ENCODE data around the gene POMT1.

Gene POMT1

DNA sequence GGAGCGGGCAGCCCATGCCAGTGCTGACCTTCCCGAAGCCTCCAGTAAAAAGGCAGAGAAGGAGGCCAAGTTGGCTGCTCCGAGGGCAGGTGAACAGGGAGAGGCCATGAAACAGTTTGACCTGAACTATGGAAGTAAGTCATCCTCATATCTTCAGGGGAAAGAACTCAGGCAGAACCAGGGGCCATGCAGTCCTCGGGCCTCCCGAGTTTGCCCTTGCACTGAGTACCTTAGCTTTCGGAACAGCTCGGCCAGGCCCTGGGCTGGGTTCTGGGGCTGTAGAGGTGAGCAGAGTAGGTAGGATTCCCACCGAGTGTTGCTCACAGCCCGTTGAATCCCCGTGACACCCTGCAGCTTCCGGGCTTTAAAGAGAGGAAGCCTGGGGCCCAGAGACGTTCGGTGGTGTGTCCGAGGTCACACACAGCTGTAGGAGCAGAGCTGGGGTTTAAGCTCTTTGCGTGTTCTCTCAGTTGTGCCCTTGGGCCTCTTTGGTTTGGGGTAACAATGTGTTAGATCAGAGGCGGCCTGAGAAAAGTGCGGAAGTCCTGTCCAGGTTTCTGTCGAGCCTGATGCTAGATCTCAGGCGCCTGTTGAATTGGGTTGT is 24.8 kb upstream of the POMT1 start:
- DNase-seq = no peak

GRCh38 chr9:131478421-131478868 is 24.3 kb upstream of the POMT1 start:
- DNase-seq = peak; percentile 48 to 63

- no peak for DNase-seq
These were observed 23.8 kb upstream of the POMT1 start for GRCh38 chr9:131478911-131479310.

GRCh38 chr9:131480258-131480657 is 22.5 kb upstream of the POMT1 start:
- no peak for DNase-seq

DNA sequence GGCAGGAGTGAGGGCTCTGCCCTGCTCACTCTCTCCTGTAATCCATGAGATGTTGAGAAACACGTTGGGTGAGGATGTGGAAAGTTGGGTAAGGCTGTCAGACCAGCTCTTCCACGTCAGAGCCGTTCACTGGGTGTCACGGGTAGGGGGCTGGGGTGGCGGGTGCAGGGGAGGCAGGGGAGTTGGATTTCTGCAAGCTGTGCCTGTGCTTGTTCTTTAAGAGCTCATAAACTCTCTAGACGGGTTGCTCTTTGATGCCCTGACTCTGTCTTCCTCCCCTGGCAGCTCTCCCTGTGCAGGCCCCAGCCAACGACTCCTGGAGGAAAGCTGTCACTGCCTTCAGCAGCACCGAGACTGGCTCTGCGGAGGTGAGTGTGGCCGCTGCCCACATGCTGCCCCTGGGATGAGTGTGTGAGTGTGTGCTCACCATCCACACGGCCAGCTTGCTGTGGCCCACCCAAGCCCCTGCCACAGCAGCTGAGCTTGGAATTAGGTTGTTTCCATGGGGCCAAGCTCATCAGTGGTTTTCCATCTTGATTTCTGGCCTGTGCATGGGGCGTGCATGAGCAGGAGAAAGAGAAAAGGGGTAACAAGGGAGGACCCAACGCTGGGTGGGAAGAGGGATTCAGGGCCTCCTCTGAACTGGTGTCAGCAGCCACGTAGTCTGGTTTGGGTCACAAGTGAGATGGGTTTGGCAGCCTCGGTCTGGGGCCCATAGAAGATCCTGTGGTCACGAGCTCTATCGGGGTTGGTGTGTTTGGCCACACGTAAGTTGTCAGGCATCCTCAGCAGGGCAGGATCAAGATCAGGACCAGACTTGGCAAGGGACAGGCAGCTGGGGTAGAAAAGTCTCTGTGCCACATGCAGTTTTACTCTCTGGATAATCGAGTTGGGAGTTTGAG is 21.0 kb upstream of the POMT1 start:
- DNase-seq = no peak

DNA sequence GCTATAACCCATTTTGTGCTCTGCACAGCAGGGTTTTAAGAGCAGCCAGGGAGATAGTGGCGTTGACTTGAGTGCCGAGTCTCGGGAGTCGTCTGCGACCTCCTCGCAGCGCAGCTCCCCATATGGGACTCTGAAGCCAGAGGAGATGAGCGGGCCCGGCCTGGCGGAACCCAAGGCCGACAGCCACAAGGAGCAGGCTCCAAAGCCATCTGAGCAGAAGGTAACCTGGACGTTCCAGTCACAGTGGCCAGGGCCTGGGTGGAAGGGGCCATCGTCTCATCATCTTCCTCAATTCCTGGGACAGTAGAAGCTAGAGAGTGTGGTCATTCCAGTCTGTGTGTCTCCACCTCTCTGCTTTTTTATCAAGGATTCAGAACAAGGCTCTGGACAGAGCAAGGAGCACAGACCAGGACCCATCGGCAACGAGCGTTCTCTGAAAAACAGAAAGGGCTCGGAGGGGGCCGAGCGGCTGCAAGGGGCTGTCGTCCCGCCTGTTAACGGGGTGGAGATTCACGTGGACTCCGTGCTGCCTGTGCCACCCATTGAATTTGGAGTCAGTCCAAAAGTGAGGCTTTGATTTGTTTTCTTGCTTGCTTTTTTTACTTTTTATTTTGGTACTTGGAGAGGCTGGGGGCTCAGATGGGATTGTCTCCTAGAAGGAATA is 20.2 kb upstream of the POMT1 start:
- no peak for DNase-seq

GRCh38 chr9:131483319-131484050 is 19.2 kb upstream of the POMT1 start:
- DNase-seq = no peak

GRCh38 chr9:131484051-131484445 is 18.7 kb upstream of the POMT1 start:
- DNase-seq = no peak

- DNase-seq = no peak
These were observed 18.0 kb upstream of the POMT1 start for GRCh38 chr9:131484560-131485185.

DNA sequence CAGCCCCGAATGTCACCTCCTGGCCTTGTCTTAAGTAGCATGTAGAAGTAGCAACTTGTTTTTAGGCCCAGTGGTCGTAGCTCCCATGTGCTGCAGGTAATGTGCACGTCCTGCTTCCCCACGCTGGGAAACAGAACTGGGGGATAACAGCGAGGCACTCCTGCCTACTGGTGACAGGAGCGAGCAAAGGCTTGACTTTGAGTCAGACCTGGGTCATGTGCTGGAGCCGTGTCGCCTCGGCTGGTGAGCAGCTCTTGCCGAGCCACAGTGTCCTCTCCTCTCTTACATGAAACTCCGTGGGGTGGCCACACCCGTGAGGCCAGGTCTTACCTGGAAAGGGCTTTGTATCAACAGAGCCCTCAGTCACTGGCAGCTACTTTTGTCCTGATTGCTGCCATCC is 17.5 kb upstream of the POMT1 start:
- DNase-seq = no peak

- DNase-seq = no peak
These were observed 16.8 kb upstream of the POMT1 start for GRCh38 chr9:131485728-131486422.

GRCh38 chr9:131487001-131487400 is 15.7 kb upstream of the POMT1 start:
- no peak for DNase-seq

GRCh38 chr9:131487621-131488031 is 15.1 kb upstream of the POMT1 start:
- DNase-seq = no peak

DNA sequence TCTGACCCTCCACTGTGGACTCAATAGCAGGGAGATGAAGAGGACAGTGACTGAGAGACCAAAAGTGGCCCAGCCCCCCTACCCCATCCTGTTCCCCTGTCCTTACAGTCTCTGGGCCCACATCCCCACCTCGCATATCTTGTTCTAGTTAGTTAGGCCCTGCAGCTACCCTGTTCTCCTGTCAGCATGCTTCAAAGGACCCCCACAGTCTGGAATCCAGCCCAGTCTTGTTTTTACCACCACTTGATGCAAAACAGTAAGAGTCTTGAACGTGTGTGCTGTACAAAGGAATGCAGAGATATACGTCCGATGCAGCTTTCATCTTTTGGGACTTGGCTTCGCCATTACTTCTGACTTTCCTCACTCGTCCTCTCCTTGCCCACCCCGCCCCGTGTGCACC is 12.2 kb upstream of the POMT1 start:
- DNase-seq = no peak

DNA sequence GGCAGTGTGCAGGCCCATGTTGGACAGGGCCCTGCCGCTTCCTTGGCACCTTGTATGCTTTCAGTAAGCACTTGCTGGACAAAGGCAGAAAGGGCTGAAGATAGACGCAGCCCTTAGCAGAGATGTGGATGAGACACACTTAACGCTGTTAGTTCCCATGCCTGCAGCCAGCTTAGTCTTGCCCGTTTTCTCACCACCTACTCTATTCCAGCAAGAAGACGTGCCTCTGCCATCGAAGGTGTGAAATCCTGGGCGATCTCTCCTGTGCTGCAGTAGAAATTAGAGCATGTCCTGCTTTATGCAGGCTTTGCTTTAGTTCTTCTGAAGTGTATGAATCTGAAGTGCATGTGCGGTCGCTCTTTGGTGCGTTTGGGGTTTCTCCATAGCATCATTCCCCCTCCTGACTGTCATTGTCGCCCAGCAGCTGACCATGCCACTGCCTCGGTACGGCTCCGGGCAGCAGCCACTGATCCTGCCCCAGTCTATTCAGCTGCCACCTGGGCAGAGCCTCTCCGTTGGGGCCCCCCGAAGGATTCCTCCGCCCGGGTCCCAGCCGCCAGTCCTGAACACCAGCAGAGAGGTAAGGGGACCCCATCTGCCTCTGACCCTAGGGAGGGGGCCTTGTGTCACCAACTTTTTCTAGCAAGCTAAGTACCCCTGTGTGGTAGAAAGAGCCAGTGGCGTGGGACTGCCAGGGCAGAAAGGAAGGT is 11.6 kb upstream of the POMT1 start:
- DNase-seq = no peak

DNA sequence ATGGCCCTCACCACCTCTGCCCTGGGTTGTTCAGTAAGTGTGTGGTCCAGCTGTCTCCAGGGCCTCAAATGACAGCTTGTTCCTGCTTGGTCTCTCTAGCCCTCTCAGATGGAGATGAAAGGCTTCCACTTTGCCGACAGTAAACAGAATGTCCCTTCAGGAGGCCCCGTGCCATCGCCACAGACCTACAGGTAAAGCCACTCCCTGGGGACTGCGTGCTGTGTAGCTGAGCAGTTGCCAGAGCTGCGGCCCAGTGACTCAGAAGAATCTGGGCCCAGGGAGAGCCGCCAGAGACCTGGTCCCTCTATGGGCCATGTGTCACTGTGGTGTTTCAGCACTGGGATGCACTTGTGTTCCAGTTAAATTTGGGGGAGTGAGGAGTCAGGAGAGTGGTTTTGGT is 10.6 kb upstream of the POMT1 start:
- no peak for DNase-seq

DNA sequence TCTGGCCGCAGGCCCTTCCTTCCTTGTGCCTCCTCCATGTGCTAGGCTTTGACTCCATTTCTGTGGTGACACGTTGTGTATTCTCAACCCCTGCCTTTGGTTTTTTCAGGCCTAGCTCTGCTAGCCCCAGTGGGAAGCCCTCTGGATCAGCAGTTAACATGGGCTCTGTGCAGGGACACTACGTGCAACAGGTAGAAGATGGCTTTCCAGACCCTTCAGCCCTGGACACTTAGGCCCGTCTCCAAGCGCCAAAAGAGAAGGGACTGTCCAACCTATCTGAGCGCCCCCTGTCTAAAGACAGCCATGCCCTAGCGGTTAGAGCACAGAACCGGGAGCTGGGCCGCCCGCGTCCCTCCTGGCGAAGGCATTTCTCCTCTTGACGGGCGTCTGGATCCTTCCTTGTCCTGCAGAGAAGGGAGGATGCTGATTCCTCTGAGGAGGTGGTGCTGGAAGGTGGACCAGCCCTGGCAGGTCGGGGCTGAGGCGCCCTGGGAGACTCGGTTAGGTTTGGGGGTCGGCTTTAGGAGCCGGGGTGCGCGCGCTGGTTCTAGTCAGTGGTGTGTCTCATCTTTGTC is 8.3 kb upstream of the POMT1 start:
- DNase-seq = no peak

DNA sequence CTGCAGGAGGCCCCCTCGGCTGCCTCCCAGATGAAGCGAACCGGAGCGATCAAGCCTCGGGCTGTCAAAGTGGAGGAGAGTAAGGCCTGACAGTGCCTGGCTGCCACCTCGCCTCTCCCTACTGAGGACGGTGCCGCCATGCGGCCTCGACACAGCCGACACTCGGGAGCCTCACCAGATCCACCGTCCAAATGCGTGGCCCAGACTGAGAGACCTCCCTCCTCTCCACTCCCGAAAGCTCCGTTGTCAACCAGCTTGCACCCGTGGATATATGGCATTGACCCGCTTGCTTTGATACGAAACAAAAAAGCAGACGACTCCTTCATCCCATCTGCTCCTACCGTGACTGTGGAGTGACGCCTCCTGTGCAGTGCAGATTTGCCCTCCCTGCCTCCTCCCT is 6.9 kb upstream of the POMT1 start:
- no peak for DNase-seq

- no peak for DNase-seq
These were observed 5.8 kb upstream of the POMT1 start for GRCh38 chr9:131496844-131497405.

GRCh38 chr9:131499254-131499767 is 3.4 kb upstream of the POMT1 start:
- no peak for DNase-seq

All from CD4-positive, alpha-beta T cell treated with Interleukin-1 beta for 1 hour (primary cell).